HG03139 (cell line): ENCODE results near the gene MARCHF9.

Source experiments
- ATAC-seq: cut with Tn5 transposase; IDR thresholded peaks from one replicate; pipeline ENCODE4 v1.9.1; 2021; ENCODE audit not compliant: unreplicated experiment

MARCHF9 gene

GRCh38 chr12:57737467-57738460, 17.1 kb upstream of the MARCHF9 start:
- ATAC-seq: no peak

- ATAC-seq: no peak
Measured at GRCh38 chr12:57738661-57739237, 16.2 kb upstream of the MARCHF9 start, which contains the start of gene AGAP2. Gene AGAP2, minus strand, starts transcription at chr12:57738742. Its CDS starts 496 bp downstream, at chr12:57738246.

DNA sequence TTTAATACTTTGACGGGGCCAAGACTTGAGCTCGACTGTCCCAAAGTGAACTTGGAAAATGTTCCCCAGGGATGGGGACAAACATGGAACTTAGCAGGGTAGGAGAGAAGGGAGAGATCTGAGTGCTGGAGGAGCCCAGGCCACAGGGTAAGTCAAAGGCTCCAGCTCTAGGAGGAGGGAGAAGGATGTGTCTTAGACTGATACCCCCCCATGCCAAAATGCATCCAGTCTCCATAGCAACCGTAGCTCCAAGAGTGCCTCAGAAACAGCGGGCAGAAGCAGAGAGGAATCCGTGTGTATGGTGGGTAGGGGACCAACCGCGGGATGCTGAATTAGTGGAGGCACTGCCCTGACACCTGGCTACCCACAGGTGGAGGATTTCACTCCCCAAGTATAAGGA, 15.5 kb upstream of the MARCHF9 start:
- ATAC-seq: no peak

GRCh38 chr12:57739914-57740538, 14.9 kb upstream of the MARCHF9 start:
- ATAC-seq: no peak

DNA sequence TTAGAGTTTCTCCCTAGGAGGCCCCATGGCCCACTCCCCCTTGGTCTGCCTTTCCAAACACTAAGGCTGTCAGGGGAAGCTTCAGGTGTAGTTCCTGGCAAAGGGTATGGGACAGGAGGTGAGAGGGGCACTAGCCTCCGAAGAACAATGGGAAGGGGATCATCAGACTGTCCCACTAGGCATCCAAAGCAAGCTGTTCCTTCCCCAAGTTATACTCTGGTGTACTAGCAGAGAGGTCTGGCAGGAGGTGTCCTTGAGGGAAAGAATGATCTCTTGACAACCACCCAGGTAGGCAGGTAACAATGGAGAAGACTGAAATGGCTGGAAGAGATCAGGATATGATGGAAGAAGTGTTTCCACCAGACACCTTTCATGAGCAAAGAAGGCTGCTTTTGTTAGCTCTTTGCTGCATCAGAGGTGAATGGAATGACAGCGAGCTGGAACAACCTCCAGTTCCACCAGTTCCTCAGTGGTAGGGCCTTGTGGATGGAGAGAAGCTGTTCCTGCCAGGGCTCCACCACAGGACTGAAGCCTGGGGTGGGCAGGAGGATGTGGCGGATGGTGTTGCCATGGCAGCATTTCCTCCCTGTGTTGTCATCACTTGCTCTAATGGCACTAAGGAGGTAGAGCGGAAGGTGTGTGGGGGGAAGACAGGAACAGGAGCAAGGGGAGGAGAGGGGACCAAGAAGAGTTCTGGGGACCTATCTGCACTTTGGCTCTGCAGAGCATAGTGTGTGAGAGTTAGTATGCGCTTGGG, 14.1 kb upstream of the MARCHF9 start:
- peak; percentile 46 for ATAC-seq

- no peak for ATAC-seq
Measured at GRCh38 chr12:57741413-57741789, 13.5 kb upstream of the MARCHF9 start.

DNA sequence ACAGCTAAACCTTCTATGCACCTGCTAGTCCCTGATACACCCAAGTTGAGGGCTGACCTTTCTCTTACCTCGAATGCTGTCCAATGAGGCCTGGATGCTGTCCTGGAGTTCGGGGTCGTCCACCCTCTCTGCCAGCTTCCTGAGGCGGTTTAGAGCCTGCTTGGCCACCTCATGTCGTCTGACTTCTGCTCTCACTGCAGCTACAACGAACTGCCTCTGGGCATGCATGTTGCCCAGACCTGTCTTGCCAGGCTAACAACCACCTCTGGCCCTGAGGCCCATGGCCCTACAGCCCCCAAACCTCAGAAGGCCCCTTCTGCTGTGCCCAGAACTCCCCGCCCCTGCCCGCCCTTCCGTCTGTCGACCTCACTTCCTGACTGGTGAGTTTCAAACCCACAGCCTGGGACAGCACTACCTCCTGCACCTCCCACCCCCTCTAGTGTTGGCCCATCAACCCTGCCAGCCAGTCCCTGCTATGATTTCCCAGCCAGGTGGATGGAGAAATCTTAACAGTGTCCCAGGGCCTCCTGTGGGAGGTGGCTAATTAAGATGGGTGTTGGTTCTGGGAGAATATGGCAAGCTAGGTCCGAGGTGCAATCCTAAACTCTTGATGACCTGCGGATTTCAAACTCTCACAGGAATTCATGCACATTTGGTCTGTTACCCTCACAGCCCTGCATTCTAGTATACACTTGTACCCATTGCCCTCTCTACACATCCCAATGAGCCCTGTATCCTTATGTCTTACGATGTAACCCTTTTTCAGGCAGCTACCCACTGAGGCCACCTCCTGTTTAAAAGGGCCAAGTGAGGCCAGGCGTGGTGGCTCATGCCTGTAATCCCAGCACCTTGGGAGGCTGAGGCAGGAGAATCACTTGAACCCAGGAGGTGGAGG, 12.8 kb upstream of the MARCHF9 start:
- peak; percentile 48 for ATAC-seq

DNA sequence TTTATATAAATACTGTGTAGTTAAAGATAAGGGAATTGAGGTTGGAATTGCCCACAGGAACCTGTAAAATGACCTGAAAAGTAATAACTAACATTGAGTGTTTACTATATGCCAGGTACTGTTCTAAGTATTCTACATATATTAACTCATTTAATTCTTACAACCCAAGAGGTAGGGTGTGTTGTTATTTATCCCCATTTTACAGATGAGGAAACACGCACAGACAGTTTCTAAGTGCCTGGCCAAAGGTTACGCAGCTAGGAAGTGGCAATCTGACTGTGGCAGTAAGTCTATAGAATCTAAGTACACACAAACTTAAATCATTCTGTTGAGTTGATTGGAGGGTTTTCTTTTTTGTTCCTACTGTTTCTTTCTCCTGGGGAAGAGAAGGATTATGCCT, 11.1 kb upstream of the MARCHF9 start:
- no peak for ATAC-seq

DNA sequence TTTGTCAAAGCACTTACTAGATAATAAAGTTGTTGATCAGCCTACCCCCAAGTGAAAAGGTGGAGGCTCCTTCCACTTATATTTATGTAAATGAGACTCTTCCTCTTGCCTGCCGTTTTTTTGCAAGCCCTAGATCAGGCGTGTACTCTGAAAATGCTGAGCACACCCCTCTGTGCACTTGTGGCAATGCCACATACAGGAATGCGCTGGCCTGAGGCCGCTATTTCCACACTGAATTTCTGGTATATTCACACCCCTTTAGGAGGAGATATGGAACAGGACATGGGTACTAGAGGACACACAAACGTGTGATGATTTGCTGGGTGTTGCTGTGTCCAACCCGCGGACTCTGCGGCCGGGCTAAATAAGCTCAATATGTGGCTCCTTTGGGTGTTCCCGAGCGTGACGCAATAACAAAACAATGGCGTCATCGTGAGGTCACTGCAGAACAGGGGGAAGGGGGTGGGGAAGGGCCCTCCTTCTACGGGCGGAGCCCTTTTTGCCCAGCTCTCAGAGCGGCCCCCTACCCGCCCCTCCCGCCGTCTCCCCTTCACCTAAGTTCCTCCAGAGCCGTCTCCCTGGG, 10.6 kb upstream of the MARCHF9 start:
- ATAC-seq: peak; percentile 22

GRCh38 chr12:57744777-57745484, 10.0 kb upstream of the MARCHF9 start, which contains the start of gene TSPAN31:
Gene TSPAN31, plus strand, starts transcription at chr12:57745039. Its CDS starts 116 bp downstream, at chr12:57745155.
- peak; percentile 68 for ATAC-seq

DNA sequence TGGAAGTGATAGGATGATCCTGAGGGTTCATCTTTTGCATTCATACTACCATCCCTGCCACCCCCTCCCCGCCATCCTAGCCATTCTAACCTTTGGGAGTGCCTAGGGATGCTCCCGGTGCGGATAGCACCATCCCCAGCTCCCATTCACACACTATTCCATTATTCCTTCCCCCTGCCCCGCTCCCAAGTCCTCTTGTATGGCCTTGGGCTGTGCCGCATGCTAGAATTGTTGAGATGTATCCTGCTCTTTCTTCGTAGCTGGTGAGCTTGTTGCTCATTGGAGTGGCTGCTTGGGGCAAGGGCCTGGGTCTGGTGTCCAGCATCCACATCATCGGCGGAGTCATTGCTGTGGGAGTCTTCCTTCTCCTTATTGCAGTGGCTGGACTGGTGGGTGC, 9.4 kb upstream of the MARCHF9 start:
- ATAC-seq: no peak

GRCh38 chr12:57746025-57746424, 8.9 kb upstream of the MARCHF9 start:
- ATAC-seq: no peak

GRCh38 chr12:57749061-57749460, 5.8 kb upstream of the MARCHF9 start:
- no peak for ATAC-seq

DNA sequence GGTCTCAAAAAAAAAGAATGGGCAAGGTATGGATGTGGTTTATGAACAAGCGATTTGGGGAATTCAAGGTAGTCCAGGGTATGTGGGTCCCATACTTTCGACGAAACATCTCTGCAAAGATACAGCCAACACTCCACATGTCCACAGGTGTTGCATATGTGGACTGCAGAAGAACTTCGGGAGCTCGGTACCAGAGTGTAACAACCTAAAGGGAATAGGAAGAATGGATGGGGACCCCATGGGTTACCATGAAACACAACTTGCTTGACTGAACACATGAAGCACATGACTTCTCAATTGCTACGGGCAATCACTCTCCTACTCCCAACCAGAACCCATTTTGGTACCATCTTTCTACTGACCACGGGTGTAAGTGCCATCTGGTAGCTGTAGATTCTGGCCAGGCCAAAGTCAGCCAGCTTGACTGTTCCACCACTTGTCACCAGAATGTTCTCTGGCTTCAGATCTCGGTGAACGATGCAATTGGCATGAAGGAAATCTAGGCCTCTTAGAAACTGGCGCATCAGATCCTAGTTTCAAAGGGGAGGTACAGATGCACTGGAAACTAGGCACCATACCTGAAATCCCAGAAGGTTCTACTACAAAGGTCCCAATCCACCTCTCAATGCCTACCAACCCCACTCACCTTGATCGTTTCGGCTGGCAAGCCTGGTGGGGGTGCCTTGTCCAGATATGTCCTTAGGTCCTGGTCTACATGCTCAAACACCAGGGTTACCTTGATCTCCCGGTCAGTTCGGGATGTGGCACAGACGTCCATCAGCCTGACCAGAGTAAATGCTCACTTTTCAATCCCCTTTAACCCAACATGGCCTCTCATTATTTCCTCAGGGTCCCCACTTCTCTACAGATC, 4.1 kb upstream of the MARCHF9 start:
- no peak for ATAC-seq

DNA sequence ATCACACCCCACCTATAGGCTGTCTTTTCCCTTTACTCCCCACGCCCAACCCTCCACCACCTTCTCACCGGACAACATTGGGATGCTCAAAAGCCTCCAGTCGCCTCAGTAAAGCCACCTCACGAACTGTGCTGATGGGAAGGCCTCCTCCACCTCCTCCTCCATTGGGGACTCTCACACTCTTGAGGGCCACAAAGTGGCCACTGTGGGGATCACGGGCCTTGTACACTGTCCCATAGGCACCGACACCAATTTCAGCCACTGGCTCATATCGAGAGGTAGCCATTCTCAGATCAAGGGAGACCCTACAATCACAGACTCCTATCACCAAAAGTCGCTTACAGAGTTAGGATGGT, 3.5 kb upstream of the MARCHF9 start:
- ATAC-seq: no peak

GRCh38 chr12:57751788-57752667, 2.9 kb upstream of the MARCHF9 start, which contains the start of gene CDK4:
Gene CDK4, minus strand, starts transcription at chr12:57752310. Its CDS starts 593 bp downstream, at chr12:57751717.
- peak; percentile 68 for ATAC-seq

DNA sequence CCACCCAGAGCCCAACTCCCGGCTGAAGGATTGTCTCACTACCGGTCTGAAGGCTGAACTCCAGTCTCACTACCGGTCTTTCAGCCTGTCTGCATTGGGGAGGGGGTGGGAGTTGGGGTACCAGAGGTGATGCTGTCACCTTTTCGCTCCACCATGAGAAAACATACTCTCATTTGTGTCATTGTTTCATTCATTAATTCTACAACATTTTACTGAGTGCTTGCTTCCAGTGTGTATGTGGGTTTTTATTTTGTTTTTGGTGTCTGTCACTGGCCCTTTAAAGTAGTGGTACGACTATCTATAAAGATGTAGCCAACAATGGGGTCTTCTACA, 2.3 kb upstream of the MARCHF9 start:
- no peak for ATAC-seq
